ENCODE data around the gene KATNAL1. TPM values are rescaled to one million over a fixed set of nuclear protein-coding genes. Genes with fewer than 3 reads are reported as not detected.

Gene KATNAL1
- total RNA-seq, 4 donors from 2014 or later: 4.4 to 9.8 (median 6.7) TPM

GRCh38 chr13:30257468-30258099, 49.8 kb downstream of the KATNAL1 start:
- Histone ChIP-seq H3K4me3 (no peak overlapping the region), H3K9me3 (no peaks in the 10 kb centered on the region), H3K4me1 (peaks cover 0 to 15% (median 4%) of the 10 kb centered on the region in 4 donors), H3K27ac (peak overlapping the region in 3 of 4 donors; percentile 30 to 54 (median 34)), H3K27me3 (no peaks in the 10 kb centered on the region), H3K36me3 (no peaks in the 10 kb centered on the region)
- no peak for TF ChIP-seq CTCF (IDR thresholded peaks at IDR 0.05)
- peak in 2 of 3 donors; percentile 21 to 61 for TF ChIP-seq POLR2AphosphoS5 (IDR thresholded peaks at IDR 0.05)
- intact Hi-C loops (cut with DNase I; ENCODE audit: low total_unique reads): no loop called here
- in situ Hi-C loops (cut with MboI; ENCODE audit: low pct_ligation_motif_present in 1 of 4, low pct_unique_long_range_greater_than_20kb in 1 of 4, low sequenced_read_pairs in 3 of 4): no loop called here
- DNase-seq: no peak
- WGBS, 2 donors (ENCODE audit: low coverage in 1 of 2): 77 to 90% methylated on average over 2 to 6 of the region's 6 CpGs

GRCh38 chr13:30256713-30257467, 50.5 kb downstream of the KATNAL1 start:
- H3K27me3 ChIP-seq: no peaks in the 10 kb centered on the region
- H3K4me1 ChIP-seq: peaks cover 0 to 15% (median 4%) of the 10 kb centered on the region in 4 donors
- no peak overlapping the region for H3K4me3 ChIP-seq
- intact Hi-C loops (cut with DNase I; ENCODE audit: low total_unique reads): no loop called here
- WGBS, 2 donors (ENCODE audit: low coverage in 1 of 2): 86 to 100% methylated on average over 1 to 5 of the region's 5 CpGs
- H3K27ac ChIP-seq: peak overlapping the region in 3 of 4 donors; percentile 30 to 54 (median 34)
- H3K9me3 ChIP-seq: no peaks in the 10 kb centered on the region
- in situ Hi-C loops (cut with MboI; ENCODE audit: low pct_ligation_motif_present in 1 of 4, low pct_unique_long_range_greater_than_20kb in 1 of 4, low sequenced_read_pairs in 3 of 4): no loop called here
- H3K36me3 ChIP-seq: no peaks in the 10 kb centered on the region
- no peak for TF ChIP-seq POLR2AphosphoS5 (IDR thresholded peaks at IDR 0.05)
- no peak for TF ChIP-seq CTCF (IDR thresholded peaks at IDR 0.05)
- no peak for TF ChIP-seq EP300 (IDR thresholded peaks at IDR 0.05; ENCODE audit: low read depth)
- no peak for TF ChIP-seq POLR2A (IDR thresholded peaks at IDR 0.05)
- no peak for DNase-seq

DNA sequence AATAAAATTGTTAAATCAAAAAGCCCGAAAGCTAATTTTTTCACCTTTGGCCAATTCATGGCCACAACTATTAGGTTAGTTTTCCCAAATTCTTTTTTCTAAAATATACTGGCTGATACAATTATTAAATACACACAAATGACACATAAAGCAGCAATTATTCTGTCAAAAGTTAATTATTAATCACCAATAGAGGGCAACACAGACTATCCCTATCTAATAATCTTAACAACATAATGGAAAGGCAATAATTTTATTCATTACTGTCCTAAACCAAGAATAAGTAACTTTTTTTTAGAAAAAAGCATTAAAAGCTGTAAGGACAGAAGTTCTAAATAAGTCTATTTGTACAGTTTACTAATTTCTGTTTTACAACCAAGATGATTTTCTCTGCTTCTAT, 51.7 kb downstream of the KATNAL1 start:
- DNase-seq: no peak
- Histone ChIP-seq H3K36me3 (no peaks in the 10 kb centered on the region), H3K4me1 (peaks cover 0 to 15% (median 4%) of the 10 kb centered on the region in 4 donors), H3K27ac (no peak overlapping the region), H3K9me3 (no peaks in the 10 kb centered on the region), H3K4me3 (no peak overlapping the region), H3K27me3 (no peaks in the 10 kb centered on the region)
- 88 to 95% methylated on average over 1 of the region's 1 CpG for WGBS, 2 donors (ENCODE audit: low coverage in 1 of 2)
- intact Hi-C loops (cut with DNase I; ENCODE audit: low total_unique reads): no loop called here
- in situ Hi-C loops (cut with MboI; ENCODE audit: low pct_ligation_motif_present in 1 of 4, low pct_unique_long_range_greater_than_20kb in 1 of 4, low sequenced_read_pairs in 3 of 4): no loop called here
- TF ChIP-seq POLR2A (IDR thresholded peaks at IDR 0.05) (no peak), CTCF (IDR thresholded peaks at IDR 0.05) (peak in 1 of 5 experiments; percentile 5)

DNA sequence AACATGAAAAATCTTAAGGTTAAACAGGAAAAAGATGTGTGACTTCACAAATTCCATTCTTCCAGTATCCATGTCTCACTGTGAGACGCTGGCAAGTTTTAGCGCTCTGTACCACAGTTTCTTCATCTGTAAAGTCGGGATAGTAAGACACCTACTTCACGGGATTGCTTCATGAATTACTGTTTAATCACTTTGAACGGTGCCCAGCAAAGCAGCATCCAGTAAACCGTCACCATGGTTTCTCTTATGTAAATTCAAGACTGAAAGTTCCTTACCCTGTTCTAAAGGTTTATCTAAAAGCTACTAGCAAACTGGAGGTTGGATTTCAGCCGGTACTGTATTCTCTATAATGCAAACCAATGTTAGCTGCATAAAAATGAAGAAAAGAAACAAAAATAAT, 53.5 kb downstream of the KATNAL1 start:
- Histone ChIP-seq H3K4me1 (peaks cover 0 to 15% (median 4%) of the 10 kb centered on the region in 4 donors), H3K27ac (no peak overlapping the region), H3K27me3 (no peaks in the 10 kb centered on the region), H3K4me3 (no peak overlapping the region), H3K36me3 (no peaks in the 10 kb centered on the region), H3K9me3 (peaks cover 5 to 8% of the 10 kb centered on the region in 2 donors)
- intact Hi-C loops (cut with DNase I; ENCODE audit: low total_unique reads) (no loop called here), in situ Hi-C loops (cut with MboI; ENCODE audit: low pct_ligation_motif_present in 1 of 4, low pct_unique_long_range_greater_than_20kb in 1 of 4, low sequenced_read_pairs in 3 of 4) (no loop called here)
- TF ChIP-seq POLR2A (IDR thresholded peaks at IDR 0.05): no peak
- no peak for TF ChIP-seq CTCF (IDR thresholded peaks at IDR 0.05)
- no peak for TF ChIP-seq EP300 (IDR thresholded peaks at IDR 0.05; ENCODE audit: low read depth)
- TF ChIP-seq POLR2AphosphoS5 (IDR thresholded peaks at IDR 0.05): no peak
- DNase-seq: no peak
- WGBS, 2 donors (ENCODE audit: low coverage in 1 of 2): 81 to 88% methylated on average over 6 to 7 of the region's 7 CpGs

All from transverse colon (tissue), 4 donors.